Stimulated activated CD8-positive, alpha-beta memory T cell treated with anti-CD3 and anti-CD28 coated beads, Interleukin-7, amount 100 ng/mL, for 48 hours (primary cell): ENCODE measurements around the gene ZSCAN16.
A peak's percentile ranks its signal among the peaks of the same experiment; 100 is the strongest.
"Not testable (repeated sequence)": the region's sequence is repeated elsewhere in the genome, so short reads cannot be mapped to it uniquely, and the experiment has no call there.

Experiments used
- DNase-seq, 2 donors: peaks; one replicate each; pipeline ENCODE4 v3.0.0-alpha.2; 2020; ENCODE audit warnings: low read depth in 1 of 2; ENCODE audit errors: extremely low read depth in 1 of 2

ZSCAN16 gene

GRCh38 chr6:28124350-28124970, at the start of gene ZSCAN16:
TSS of gene ZSCAN16 (plus strand) at chr6:28124609. CDS start at chr6:28125444, 835 bp downstream.
- DNase-seq, result peak; percentile 50 to 64

GRCh38 chr6:28078050-28078449, 46.4 kb upstream of the ZSCAN16 start:
- DNase-seq, result no peak

- no peak for DNase-seq
Observed at GRCh38 chr6:28078836-28079235, 45.6 kb upstream of the ZSCAN16 start.

- not testable (repeated sequence) for DNase-seq
Observed at GRCh38 chr6:28080381-28080630, 44.1 kb upstream of the ZSCAN16 start, which contains the start of gene ZNF165. TSS of gene ZNF165 (plus strand) at chr6:28080568. CDS start at chr6:28085481, 4,913 bp downstream.

- peak; percentile 71 to 87 for DNase-seq
Observed at GRCh38 chr6:28080631-28081485, 43.6 kb upstream of the ZSCAN16 start.

- DNase-seq, result no peak
Observed at GRCh38 chr6:28081486-28081751, 43.0 kb upstream of the ZSCAN16 start.

- no peak for DNase-seq
Observed at GRCh38 chr6:28082939-28083338, 41.5 kb upstream of the ZSCAN16 start.

GRCh38 chr6:28089054-28089453, 35.4 kb upstream of the ZSCAN16 start:
- DNase-seq, result no peak

GRCh38 chr6:28090917-28091586, 33.4 kb upstream of the ZSCAN16 start:
- DNase-seq, result no peak

- not testable (repeated sequence) for DNase-seq
Observed at GRCh38 chr6:28102222-28102621, 22.2 kb upstream of the ZSCAN16 start.

- not testable (repeated sequence) for DNase-seq
Observed at GRCh38 chr6:28102699-28103098, 21.7 kb upstream of the ZSCAN16 start.

GRCh38 chr6:28104392-28105244, 19.8 kb upstream of the ZSCAN16 start:
- peak; percentile 59 to 73 for DNase-seq

GRCh38 chr6:28105245-28105639, 19.2 kb upstream of the ZSCAN16 start:
- DNase-seq, result no peak

- DNase-seq, result no peak
Observed at GRCh38 chr6:28107506-28107905, 16.9 kb upstream of the ZSCAN16 start.

GRCh38 chr6:28111964-28112363, 12.4 kb upstream of the ZSCAN16 start:
- no peak for DNase-seq

GRCh38 chr6:28115799-28116198, 8.6 kb upstream of the ZSCAN16 start:
- no peak for DNase-seq

- DNase-seq, result no peak
Observed at GRCh38 chr6:28117386-28118050, 6.9 kb upstream of the ZSCAN16 start.

GRCh38 chr6:28118217-28118616, 6.2 kb upstream of the ZSCAN16 start:
- no peak for DNase-seq

GRCh38 chr6:28121876-28122275, 2.5 kb upstream of the ZSCAN16 start:
- no peak for DNase-seq

GRCh38 chr6:28122283-28122682, 2.1 kb upstream of the ZSCAN16 start:
- DNase-seq, result not testable (repeated sequence)

- no peak for DNase-seq
Observed at GRCh38 chr6:28124971-28125353, 553 bp downstream of the ZSCAN16 start.
